Peyer's patch (tissue), 4 donors: ENCODE data around the gene RASA1.

Experiments used
- CTCF ChIP-seq, 6 experiments: fragments of 450-650 bp in 4 of 6; fragments of 200-600 bp in 2 of 6; sonication (generic) in 1 of 6; IDR thresholded peaks; one replicate each; pipeline ENCODE4 v1.5.1; 2017 to 2019; ENCODE audit warnings: antibody characterized with exemption in 6 of 6, mild to moderate bottlenecking in 3 of 6, moderate library complexity in 1 of 6
- POLR2A ChIP-seq, 2 donors: fragments of 450-650 bp; IDR thresholded peaks; one replicate each; pipeline ENCODE4 v1.5.1; 2017; ENCODE audit warnings: antibody characterized with exemption in 2 of 2, mild to moderate bottlenecking in 2 of 2, moderate library complexity in 2 of 2

GRCh38 chr5:87276655-87277054 is 9.0 kb downstream of the RASA1 start:
- TF ChIP-seq CTCF (IDR thresholded peaks at IDR 0.05) (no peak), POLR2A (IDR thresholded peaks at IDR 0.05) (no peak)
